ENCODE data around the gene HCN2.

Gene HCN2

DNA sequence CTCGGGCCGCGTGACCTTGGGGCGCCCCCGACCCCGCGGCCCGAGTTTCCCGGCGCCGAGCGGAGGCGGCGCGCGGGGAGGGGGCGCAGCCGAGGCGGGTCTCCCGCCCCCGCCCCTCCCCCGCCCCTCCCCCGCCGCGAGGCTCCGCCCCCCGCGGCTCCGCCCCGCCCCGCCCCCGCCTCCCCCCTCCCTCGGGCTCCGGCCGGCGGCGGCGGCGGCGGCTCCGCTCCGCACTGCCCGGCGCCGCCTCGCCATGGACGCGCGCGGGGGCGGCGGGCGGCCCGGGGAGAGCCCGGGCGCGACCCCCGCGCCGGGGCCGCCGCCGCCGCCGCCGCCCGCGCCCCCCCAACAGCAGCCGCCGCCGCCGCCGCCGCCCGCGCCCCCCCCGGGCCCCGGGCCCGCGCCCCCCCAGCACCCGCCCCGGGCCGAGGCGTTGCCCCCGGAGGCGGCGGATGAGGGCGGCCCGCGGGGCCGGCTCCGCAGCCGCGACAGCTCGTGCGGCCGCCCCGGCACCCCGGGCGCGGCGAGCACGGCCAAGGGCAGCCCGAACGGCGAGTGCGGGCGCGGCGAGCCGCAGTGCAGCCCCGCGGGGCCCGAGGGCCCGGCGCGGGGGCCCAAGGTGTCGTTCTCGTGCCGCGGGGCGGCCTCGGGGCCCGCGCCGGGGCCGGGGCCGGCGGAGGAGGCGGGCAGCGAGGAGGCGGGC lies at the start of gene HCN2:
Gene HCN2 (plus strand): TSS at position 189 of the 703 bp plus-strand sequence. CDS start 65 bp downstream, at position 254.
- no peak for DNase-seq (ENCODE audit: low spot score)

DNA sequence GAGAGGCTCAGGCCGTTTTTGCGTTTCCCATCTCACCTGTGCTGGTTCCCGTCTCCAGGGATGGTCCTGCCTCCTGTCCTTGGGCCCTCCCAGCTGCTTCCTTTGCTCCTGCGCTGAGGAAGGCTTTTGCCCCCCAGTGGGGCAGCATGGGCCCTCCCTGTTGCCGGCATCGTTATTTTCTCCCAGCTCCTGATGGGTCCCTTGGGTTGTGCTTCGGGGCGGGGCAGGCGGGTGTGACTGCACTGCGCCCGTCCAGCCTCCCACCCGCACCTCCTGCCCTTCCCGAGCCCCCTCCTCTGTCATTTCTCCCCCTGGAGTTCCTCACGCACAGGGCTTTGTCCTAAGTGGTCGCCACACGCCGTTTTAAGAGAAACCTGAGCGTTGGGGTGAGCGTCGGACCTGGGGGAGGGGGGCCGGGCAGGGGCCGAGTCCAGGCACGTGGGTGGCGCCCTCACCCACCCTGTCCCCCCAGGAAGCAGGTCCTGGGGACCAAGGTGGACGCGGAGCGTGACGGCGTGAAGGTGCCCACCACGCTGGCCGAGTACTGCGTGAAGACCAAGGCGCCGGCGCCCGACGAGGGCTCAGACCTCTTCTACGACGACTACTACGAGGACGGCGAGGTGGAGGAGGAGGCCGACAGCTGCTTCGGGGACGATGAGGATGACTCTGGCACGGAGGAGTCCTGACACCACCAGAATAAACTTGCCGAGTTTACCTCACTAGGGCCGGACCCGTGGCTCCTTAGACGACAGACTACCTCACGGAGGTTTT lies 48.6 kb upstream of the HCN2 start:
- DNase-seq (ENCODE audit: low spot score) = no peak

DNA sequence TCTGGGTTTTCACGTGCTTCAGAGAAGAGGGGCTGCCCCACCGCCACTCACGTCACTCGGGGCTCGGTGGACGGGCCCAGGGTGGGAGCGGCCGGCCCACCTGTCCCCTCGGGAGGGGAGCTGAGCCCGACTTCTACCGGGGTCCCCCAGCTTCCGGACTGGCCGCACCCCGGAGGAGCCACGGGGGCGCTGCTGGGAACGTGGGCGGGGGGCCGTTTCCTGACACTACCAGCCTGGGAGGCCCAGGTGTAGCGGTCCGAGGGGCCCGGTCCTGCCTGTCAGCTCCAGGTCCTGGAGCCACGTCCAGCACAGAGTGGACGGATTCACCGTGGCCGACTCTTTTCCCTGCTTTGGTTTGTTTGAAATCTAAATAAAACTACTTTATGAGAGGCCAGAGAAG lies 48.0 kb upstream of the HCN2 start:
- no peak for DNase-seq (ENCODE audit: low spot score)

DNA sequence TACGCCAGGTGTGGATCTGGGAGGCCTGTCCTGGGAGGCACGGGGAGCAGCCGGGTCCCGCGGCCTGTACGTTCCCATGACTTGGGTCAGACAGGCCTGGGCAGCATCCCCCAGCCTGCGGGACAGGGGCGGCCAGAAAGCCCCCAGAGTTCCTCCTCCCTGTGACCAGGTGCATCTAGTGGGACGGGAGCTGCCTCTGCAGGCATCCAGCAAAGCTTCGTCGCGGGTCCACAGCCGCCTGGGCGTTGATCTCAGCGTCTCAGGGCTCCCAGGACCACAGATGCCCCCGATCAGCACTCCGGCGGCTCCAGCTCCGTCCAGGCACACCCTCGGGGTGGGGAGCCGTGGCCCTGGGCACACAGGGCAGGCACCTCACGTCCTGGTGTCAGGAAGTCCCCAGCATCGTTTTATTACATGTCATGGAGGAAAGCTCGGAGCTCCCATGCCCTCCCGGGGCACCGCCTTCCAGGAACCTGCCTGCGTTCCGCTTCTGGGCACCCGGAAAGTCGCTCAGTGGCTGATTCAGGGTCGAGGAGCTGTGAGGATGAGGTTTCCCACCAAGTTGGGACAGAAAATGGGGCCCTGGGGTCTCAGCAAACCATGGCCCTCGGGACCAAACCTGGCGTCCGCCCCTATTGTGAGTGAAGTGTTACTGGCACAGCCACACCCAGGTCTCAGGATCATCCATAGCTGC lies 47.4 kb upstream of the HCN2 start:
- no peak for DNase-seq (ENCODE audit: low spot score)

DNA sequence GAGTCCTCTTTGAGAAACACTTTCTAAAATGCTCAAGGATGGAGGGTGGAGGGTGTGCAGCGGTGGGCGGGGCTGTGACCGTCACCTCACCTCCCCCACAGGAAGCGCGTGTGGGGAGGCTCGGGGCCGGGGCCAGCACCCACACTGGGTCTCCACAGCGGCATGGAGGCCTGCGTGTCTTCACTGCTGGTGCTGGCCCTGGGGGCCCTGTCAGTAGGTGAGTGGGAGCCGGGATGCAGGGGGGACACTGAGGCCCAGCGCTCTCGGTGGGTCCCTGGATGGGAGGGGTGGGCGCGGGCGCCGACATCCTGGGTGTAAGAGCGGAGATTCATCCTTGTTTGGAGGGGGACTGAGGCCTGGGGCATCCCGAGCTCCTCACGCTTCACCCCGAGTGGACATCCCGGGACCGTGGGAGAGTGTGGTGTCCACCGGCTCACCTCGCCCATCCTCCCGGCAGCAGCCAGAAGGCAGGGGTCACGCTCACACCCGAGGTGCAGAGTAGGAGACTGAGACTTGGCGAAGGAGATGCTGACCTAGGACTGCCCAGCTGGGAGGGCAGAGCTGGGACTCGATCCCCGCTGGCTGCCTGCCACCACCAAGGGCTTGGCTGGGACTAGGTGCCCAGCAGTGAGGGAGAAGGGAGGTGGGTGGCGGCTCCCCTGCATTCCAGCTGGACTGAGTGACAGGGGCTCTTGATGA lies 45.6 kb upstream of the HCN2 start, which contains the start of gene GZMM:
Gene GZMM (plus strand): TSS at position 144 of the 699 bp plus-strand sequence. CDS start 19 bp downstream, at position 163.
- no peak for DNase-seq (ENCODE audit: low spot score)

DNA sequence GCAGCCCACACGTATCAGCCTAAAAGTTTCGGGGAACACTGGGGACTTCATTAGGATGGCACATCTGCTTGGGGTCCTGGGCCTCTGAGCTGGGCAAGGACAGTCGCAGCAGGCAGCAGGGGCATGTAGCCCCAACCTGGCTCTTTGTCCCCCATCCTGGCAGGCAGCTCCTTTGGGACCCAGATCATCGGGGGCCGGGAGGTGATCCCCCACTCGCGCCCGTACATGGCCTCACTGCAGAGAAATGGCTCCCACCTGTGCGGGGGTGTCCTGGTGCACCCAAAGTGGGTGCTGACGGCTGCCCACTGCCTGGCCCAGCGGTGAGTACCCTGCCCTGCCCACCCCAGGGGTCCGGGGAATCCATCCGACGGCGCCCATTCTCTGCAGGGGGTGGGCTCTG lies 42.6 kb upstream of the HCN2 start:
- no peak for DNase-seq (ENCODE audit: low spot score)

DNA sequence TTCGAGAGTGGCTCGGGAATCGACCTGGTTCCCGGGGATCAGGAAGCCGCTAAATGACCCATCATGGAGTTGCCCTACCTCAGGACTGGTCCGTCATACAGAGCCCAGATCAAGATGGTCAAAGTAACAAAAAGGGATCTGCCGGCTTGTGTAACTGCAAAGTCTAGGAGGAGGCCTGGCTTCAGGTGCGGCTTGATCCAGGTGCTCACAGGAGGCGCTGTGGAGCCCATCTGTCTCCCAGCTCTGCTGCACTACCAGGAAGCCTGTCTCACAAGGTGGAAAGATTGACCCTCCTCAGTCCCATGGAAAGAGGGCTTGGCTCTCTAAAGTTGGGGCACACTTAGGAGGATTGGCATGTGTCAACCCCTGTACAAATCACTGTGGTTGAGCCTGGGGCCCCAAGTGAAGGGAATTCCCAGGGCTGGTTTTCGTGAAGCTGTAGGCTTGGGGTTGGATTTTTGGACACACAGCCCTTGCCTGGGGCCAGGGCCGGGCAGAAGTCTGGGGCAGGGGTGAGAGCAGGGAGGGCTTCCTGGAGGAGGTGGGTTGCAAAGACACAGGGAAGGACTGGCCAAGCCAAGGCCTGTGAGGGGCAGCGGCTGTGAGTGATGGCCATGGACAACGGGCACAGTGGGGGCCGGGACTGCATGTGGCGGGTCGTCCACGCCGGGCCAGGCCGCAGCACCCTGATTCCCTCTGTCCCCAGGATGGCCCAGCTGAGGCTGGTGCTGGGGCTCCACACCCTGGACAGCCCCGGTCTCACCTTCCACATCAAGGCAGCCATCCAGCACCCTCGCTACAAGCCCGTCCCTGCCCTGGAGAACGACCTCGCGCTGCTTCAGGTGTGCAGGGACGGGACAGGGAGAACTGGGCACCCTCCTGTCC lies 41.6 kb upstream of the HCN2 start:
- DNase-seq (ENCODE audit: low spot score) = no peak

DNA sequence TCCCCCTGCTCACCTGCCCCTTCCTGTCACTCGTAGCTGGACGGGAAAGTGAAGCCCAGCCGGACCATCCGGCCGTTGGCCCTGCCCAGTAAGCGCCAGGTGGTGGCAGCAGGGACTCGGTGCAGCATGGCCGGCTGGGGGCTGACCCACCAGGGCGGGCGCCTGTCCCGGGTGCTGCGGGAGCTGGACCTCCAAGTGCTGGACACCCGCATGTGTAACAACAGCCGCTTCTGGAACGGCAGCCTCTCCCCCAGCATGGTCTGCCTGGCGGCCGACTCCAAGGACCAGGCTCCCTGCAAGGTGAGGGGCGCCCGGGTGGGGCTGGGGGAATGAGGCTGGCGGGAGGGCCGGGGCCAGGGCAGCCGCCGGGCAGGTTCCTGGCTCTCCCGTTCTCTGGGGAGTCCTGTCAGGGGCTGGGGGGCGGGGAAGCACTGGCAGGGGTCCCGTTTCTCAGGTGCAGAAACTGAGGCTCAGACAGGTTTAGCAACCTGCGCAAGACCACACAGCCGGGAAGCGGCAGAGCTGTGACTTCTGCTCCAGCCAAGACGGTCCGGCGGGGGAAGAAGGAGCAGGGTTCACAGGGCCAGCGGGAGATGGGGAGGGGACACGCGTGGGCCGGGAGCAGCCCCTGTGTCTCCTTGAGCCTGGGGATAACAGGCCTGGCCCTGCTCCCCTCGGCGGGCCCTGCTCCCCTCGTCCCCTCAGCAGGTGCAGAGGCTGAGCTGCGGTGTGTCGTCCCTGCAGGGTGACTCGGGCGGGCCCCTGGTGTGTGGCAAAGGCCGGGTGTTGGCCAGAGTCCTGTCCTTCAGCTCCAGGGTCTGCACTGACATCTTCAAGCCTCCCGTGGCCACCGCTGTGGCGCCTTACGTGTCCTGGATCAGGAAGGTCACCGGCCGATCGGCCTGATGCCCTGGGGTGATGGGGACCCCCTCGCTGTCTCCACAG lies 40.5 kb upstream of the HCN2 start:
- DNase-seq (ENCODE audit: low spot score) = no peak

DNA sequence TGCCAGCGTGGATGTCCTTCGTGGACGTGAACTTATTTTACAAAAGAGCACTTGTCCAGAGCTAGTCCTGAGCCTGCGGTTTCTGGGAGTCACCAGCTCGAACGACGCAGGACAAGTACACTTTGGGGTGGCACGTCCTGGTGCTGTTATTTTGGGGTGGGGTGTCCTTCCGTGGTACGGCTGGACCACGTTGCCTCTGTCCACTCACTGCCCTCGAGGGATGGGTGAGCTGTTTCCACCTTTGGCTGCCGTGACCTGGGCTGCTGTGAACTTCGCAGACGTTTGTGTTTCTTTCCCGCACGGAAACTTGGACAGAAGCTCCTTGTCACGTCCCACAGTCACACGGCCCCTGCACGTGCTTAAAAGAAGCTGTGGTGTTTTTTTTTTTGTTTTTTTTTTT lies 34.9 kb upstream of the HCN2 start:
- no peak for DNase-seq (ENCODE audit: low spot score)

DNA sequence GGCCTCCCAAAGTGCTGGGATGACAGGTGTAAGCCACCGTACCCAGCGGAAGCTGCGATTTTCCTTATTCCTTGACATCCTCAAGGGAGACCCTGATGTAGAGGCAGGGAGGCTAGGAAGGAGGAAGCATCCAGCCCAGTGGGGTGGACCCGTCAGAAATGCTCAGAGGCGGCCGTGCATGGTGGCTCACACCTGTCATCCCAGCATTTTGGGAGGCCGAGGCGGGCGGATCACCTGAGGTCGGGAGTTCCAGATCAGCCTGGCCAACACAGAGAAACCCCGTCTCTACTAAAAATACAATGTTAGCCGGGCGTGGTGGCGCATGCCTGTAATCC lies 34.2 kb upstream of the HCN2 start:
- no peak for DNase-seq (ENCODE audit: low spot score)

DNA sequence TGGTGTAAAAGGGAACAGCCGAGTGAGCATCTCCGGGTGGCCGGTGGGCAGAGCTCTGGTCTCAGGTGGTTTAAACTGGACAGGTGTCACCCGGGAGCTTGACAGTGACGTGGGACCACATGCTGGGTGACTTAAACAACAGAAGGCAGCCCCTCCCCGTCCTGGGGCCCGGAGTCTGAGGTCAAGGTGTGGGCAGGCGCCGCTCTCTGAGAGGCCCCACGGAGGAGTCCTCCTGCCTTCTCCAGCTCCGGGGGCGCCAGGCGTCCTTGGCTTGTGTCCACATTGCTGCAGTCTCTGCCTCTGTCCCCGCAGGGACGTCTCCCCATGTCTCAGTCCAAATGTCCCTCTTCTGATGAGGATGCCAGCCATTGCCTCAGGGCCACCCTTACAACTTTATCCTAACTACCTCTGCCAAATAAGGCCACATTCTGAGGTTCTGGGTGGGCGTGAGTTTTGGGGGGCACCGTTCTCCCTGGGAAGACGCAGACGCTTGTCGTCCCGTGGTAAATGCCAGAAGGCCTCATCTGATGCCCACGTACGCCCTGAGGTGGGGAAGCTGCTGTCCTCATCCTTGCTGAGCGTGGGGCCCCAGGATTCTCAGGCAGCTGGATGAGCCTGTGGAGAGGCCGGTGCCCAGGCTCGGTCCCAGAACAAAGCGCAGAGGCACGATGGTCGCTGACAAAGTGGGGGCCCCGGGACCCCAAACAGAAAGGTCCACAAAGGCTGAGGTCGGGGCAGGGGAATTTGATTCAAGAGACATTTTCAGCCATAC lies 32.9 kb upstream of the HCN2 start:
- no peak for DNase-seq (ENCODE audit: low spot score)

DNA sequence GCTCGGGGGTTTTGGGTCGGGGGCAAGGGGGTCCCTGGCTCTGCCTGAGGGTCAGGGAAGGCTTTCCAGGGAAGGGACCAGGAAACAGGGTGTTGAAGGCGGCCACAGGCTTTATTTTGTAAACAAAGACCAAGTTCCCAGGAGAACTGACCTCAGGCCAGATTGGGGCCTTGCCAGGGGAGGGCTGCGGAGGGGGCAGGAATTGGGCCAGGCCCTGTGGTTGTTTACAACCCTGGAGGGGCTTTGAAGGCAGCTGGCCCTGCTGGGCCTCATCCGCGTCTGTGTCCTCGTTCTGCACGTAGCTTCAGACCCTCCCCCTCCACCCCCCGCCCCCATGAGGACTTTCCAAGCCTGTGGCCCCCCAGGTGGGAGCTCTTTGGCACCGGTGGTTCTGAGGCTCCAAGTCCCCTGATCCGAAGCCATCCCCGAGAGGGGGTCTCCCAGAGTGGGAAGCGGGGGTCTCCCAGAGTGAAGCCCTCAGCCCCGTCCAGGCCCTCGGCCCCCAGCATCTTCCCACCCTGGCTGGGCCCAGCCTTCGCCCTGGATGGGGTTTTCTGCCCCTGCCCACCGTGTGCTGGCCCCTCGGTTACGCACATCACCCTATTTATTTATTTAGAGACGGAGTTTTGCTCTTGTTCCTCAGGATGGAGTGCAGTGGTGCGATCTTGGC lies 30.8 kb upstream of the HCN2 start:
- DNase-seq (ENCODE audit: low spot score) = no peak

DNA sequence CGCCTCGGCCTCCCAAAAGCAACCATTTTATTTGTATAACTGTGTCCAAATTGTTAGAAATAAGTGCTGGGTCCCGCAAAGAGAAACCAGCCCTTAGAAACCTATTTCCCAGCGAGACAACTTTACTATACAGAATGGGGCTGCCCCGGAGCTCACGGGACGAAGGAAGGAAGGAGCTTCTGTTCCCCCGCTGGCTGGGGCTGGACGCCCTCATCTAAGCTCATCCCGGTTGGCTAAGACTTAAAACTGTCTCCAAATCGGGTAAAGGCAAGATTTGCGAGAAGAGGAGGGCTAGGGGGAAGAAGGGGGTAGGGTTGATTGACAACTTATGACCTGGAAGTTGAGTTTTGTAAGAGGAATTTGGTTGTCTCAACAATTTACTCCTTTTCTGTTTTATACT lies 29.6 kb upstream of the HCN2 start:
- DNase-seq (ENCODE audit: low spot score) = no peak

DNA sequence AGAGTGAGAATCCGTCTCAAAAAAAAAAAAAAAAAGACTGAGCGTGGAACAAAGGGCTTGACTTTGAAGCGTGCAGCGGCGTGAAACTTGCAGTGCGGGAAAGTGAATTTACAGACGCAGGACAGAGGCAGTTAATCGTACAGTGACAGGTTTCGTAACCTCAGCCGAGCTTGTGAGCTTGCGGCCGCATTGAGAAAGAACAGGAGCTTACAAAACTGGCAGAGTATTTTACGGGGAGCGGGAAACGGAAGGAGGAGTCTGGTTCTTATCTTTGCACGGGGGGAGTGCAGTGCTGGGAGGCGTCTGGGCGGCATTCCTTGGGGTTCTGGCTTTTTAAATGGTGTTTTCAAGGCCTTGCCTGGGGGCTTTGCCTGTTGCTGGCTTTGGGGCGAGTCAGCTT lies 23.3 kb upstream of the HCN2 start:
- no peak for DNase-seq (ENCODE audit: low spot score)

DNA sequence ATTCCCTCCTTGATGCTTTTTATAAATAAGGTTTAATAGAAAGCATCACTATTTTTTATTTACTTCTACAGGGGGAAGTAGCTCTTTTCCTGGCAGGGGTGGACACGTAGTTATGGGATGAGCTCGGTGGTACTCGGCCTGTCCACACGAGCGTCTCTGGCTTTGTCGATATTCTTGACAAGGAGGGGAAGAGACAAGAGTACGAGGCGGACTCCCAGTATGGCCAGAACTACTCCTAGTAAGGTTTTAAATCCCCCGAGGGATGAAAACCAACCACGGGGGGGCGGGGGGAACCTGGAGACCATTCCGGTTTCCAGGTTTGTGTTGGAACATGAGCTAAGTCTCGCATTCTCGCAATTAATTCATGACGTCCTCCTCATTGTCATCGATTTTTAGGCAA lies 22.8 kb upstream of the HCN2 start:
- no peak for DNase-seq (ENCODE audit: low spot score)

DNA sequence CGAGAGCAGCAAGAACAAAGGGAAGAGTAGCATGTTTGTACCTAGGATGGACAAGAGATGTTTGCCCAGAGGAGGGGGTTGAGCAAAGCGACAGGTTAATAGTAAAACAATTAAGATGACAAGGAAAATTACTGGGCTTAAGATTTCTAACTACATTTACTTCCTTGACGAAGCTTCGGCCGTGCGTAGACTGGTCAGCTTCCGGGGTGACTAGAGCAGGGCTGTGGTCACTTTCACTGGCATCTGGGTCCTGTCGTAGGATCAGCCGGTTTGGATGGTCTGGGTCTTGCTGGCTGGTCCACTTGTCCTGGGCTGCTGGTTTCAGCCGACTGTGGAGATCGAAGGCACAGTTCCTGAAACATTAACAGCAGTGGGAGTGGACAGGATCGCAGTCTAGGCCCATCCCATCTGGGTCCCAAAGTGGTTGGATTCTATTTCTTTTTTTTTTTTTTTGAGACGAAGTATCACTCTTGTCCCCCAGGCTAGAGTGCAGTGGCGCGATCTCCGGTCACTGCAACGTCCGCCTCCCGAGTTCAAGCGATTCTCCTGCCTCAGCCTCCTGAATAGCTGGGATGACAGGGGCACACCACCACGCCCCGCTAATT lies 22.3 kb upstream of the HCN2 start:
- DNase-seq (ENCODE audit: low spot score) = no peak

DNA sequence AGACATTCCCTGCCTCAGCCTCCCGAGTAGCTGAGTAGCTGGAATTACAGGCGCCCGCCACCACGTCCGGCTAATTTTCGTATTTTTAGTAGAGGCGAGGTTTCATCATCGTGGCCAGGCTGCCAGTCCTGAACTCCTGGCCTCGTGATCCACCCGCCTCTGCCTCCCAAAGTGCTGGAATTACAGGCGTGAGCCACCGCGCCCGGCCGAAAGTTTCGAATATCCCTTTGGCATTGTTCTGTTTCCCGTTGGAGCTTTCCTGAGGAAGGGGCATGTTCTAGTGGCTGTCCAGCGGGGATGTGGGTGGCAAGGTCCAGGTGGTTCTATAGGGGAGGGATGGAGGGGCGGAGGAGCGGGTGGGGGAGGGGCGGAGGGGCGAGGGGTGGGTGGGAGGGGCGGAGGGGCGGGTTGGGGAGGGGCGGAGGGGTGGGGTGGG lies 19.4 kb upstream of the HCN2 start:
- DNase-seq (ENCODE audit: low spot score) = no peak

DNA sequence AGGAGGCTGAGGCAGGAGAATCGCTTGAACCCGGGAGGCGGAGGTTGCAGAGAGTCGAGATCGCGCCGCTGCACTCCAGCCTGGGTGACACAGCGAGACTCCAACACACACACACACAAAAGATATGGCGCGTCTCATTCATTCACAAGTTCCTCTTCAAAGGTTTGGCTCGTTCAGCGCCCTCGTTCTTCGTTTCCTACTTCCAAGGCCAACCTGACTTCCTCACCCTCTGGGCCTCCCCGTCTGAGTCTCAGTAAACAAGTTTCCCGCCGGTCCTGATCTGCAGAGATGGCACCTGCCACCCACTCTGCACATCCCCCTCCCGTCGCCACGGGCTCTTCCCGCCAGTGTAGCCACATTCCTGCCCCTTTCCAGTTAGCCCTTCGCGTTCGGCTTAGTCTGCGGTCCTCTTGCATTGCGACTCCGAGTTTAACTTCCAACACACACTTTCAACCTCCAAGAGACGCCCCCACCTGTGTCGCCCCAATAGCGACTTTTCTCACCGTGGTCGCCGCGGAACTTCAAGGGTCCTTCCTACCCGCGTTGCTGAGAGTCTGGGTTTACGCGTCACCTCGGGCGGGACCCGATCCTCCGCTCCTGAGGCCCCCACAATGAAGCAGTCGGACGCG lies 18.6 kb upstream of the HCN2 start:
- DNase-seq (ENCODE audit: low spot score) = no peak
